Kidney capillary endothelial cell (primary cell): Measurements from ENCODE around the gene HERC3.
A peak's percentile ranks its signal among the peaks of the same experiment; 100 is the strongest.
"Not testable (repeated sequence)": the region's sequence is repeated elsewhere in the genome, so short reads cannot be mapped to it uniquely, and the experiment has no call there.

Experiments
- DNase-seq: peaks from one replicate; pipeline ENCODE4 v3.0.0-alpha.2; 2018; ENCODE audit warnings: low spot score

Gene HERC3

DNA sequence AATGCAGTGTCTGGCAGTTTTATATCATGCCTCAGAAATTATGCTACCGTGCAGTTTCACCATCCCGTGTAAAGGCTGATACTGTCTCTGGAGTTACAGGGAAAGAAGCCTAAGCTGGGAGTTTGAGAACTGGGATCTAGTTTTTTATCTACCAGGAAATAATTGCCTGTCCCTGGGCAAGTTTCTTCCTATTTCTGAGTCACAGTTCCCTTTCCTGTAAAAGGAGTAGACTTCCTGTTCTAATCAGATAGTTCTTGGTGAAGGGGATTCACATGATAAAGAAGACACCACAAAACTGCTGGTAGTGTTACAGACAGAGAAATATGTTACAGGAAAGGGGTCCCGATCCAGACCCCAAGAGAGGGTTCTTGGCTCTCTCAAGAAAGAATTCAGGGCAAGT is 17.1 kb downstream of the HERC3 start:
- DNase-seq: peak; percentile 69

DNA sequence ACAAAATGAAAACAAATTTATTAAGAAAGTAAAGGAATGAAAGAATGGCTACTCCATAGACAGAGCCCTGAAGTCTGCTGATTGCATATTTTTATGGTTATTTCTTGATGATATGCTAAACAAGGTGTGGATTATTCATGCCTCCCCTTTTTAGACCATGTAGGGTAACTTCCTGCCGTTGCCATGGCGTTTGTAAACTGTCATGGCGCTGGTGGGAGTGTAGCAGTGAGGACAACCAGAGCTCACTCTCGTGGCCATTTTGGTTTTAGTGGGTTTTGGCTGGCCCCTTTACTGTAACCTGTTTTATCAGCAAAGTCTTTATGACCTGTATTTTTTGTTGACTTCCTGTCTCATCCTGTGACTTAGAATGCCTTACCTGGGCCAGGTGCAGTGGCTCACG is 17.5 kb downstream of the HERC3 start:
- DNase-seq: not testable (repeated sequence)

DNA sequence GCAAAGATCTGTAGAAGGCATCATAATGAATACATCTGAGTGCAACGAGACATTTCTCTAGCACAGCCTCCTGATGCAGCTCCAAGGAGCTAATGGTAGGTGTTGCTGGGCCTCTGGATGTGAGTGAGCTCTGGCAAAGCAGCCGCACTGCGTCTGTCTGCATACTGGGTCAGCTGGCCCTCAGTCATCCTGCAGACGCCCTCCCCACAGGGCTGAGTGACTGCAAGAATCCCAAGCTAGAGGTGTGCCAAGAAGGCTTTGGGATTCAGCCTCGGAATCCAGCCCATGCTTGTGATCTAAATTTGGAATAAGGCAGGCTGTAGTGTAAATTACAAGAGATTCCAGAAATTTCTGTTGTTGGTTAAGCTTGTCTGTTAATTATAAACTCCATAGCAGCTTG is 18.5 kb downstream of the HERC3 start:
- no peak for DNase-seq

DNA sequence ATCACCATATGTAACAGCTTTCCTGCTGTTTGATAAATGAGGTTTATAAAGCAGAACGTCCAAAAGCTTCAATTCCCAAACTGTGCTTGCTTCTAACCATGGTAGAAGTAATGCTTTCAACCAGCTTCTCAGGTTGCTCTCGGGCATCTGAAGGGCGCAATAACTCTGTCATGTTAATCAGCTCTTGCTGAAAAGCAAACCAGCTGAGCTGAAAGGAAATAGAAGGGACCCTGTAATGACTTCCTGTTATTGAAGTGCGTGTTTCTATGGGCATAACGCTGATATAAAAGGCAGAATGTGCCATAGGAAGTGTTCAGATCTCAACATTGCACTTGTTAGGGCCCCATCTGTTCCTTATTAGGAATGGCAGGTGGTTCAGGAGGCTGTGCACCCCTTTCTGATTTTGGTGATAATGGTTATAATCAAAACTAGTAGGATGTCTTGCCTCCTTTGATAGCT is 21.2 kb downstream of the HERC3 start:
- DNase-seq: peak; percentile 33

DNA sequence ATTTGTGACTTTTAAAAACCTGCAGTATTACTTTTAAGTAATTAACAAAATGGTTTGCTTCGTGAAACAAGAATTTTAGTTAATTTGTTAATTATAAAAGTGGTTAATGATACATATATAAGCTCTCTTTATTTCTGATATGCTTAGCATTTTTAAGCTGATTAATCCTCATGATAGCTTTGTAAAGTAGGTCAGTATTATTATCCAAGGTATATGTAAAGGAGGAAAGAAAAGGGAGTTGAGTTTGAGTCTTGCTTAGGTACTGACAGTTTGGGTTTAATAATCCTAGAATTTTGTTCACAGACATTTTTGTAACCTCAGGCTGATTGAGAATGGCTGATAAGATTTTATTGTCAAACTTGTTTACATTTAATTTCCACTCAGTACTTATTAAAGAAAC is 21.8 kb downstream of the HERC3 start:
- DNase-seq: no peak

DNA sequence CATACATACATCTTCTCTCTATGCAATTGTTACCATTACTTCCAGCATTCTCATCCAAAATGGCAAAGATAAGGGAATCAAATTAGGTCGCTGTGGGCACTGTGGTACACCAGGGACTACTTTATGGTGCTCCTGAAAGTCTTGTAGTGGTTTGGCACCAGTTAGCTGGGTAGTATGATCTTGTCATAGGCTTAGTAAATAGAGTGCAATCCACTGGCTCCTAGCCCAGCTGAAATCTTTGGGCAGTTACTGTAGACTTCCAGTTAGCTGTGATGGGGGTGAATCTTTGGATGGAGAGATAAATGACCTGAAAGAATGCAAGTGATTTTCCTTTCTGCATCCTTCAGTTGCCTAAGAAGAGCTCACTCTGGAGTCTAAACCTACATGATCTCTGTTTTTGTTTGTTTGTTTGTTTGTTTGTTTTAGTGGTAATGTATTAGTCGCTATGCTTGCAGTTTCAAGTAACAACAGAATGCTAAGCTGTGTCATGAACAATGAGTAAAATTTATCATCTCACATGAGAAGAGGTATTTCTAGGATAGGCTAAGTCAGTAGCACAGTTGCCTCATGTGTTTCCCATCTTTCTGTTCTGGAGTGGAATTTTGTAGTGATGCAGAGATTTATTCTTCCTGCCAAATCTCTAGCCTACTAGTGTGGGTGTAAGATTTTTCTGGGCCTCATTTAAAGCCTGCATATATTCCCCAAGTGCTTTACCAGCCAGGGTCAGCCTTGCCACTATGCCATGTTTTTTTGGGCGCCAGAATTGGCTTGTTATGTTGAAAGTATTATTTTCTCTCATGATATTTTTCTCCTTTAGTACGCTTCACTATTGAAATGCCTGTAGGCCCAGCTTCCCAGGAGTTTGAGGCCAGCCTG is 24.2 kb downstream of the HERC3 start:
- no peak for DNase-seq

DNA sequence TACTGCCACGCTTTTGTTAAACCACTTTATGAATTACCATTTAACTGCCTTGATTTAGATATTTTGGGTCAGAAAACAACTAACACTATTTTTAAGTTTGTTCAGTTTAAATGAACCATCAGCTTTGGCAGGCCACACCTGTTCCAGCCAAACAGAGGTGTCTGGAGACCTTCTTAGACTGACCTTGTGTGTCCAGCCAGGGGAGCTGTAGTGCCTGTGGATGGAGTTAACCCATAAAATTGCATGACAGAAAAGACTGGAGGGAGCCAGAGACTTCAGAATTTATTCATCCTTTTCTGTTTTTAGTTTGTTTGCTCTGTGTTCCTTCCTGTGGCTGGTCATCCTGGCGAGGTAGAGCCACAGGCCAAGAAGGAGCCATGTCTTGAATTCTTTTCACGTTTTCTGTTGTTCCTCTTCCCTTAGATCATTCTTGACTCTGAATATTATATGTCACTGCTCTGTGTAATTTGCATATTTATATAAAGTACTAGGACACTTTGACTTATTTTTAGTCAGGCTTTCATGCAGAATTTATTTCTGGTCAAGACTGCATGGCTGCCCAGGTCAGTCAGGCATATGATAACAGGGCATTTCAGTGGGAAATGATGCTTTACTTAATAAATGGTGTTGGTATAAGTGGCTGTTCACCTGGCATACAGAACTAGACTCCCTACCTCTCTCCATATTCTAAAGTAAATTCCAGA is 26.7 kb downstream of the HERC3 start:
- no peak for DNase-seq

DNA sequence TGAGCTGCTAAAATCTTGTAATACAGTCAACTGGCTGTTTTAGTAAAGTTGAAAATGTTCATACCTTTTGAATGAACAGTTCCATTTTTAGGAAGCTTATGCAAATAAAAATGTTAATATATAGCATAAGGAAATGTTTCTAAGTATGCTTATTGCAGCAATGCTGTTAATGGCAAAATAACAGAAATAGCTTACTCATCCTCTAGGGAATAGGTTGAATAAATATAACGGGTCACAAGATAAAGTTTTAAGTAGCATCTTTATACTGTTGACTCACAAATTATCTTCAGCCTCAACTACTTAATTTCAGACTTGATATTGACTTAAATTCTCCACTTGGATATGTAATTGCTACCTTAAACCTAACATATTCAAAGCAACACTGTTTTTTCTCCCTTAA is 27.7 kb downstream of the HERC3 start:
- no peak for DNase-seq

DNA sequence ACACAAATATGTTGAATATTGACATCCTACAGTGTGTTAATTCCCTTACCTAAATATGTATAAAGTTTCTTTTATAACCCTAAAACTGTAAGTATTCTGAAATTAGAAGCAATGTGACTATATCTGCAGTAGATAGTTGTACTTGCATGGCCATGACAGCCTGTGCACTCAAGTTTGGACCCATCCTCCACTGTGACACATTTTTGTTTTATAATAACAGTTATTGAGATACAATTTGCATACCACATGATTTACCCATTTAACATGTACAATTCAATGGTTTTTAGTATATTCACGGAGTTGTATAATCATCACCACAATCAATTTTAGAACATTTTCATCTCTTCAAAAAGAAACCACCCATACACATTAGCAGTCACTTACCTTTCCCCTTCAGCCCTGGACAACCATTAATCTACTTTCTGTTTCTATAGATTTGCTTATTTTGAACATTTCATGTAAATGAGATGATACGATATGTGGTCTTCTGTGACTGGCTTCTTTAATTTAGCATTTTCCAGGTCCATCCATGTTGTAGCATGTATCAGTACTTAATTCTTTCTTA is 29.6 kb downstream of the HERC3 start:
- DNase-seq: no peak

DNA sequence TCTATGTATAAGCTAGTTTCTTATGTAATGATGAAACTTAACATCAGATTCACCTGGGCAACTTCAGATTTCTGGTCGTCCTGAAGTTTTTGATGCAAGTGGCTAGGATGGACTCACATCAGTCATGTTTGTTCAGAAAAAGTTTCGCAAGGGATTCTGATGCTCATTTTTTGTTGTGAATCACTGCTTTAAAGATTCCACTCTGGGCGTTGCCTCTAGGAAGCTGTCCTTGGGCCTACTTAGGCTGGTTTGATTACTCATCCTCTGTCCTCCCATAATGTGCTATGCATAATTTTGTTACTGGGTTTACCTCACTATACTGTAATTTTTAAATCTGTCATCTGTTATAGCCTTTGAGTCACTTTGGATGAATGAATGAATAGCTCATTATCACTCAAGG is 30.8 kb downstream of the HERC3 start:
- no peak for DNase-seq

DNA sequence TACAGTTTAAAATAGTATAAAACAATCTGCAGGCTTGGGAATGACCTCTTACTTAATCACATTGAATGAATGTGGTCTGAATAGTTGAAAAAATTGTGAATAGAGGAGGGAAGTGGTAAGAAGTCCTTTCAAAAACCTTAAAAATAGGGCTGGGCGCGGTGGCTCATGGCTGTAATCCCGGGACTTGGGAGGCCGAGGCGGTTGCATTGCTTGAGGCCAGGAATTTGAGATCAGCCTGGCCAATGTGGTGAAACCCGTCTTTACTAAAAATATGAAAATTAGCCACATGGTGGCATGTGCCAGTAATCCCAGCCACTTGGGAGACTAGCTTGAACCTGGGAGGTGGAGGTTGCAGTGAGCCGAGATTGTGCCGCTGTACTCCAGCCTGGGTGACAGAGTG is 36.5 kb downstream of the HERC3 start:
- no peak for DNase-seq

DNA sequence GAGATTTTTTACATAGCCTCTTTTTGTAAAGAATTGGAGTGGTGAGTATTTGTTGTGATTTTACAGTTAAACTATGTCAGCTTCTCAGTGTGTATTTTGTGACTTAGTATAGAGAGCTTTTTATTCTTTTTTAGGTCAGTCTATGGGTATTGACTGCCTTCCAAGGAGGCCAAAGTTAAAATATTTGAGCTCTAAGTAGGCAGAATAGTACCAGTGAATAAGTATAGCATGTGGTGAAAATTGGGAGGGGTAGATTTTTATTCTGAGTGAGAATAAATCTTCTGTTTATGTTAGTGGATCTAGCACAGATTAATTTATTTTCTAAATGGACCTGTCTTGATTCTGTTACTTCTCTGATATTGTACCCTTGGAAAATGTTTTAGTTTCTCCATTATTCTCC is 37.5 kb downstream of the HERC3 start:
- DNase-seq: no peak

DNA sequence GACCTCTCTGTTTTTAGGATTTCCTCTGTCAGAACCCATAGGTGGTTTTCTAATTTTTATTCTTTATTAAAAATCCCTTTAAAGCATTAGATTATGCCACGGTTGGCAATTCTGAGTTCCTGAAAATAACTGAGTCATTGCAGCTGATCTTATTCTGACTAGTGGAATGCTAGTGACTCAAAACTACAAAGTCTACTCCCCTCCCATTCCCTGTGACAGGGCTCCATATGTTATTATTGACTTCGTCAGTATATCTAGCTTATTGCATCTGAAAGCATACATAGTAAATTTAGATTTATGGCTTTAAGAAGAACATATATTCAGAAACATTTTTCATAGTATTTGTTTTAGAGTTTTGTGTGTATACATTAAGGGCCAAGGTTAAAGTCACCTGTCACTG is 38.5 kb downstream of the HERC3 start:
- DNase-seq: peak; percentile 39

DNA sequence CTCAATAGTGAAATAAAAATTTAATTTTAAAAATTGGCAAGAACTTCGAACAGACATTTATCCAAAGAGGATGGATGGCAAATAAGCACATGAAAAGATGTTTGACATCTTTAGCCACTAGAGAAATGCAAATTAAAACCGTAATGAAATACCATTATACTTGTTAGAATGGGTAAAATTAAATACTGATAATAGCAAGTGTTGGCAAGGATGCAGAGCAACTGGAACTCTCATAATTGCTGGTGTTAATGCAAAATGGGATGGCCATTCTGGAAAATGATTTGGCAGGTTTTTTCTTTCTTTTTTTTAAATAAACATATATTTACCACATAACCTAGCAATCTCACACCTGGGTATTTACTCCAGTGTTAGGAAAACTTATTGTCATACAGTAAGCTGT is 51.7 kb downstream of the HERC3 start:
- DNase-seq: no peak

DNA sequence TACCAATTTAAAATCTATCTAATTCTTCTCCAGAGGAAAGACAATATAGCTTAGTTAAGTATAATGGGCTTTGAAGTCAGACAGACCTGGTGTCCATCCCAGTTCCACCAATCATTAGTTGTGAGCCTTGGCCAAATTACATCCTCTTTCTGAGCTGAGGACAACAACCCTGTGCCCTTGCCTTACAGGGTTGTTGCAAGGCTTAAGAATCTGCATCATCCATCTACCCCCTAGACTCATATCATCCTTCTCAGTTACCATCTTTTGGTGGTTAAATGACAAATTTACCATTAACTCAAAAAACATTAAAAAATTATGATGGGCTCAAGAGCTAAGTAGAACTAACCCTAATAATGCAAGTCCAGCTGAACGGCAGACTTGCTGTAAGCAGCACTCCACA is 53.7 kb downstream of the HERC3 start:
- DNase-seq: no peak

DNA sequence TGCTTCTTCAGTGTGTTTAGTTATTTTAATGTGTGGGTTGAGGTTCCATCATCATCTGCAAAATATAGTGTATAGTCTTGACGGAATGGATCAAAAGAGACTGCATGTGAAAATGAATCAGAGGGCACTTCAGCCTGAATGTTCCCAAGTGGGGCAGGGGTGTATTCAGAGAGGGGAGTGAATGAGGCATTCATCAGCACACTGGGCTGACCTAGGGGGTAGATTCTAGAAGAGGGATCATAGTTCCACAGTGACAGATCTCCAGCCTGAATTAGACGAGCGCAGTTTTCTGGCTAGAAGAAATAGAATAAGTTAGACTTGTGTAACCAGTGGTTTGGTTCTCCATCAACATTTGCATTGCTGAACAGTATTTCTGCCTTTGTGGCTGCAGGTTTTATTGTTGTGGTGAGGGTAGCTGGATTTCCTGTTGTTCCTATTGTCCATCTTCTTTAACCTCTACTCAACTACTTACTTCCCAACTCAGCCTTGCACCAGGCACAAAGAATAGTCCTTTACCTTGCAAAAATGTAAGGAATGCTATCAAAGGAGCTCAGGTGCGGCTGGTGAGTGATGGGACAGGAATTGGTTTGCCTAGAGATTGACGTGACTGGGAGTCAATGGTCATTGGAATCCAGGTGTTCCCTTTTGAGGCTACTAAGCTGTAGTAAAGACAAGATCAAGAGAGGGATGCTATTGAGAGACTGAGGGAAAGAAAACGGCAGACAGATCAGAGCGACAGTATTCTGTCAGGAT is 54.4 kb downstream of the HERC3 start:
- DNase-seq: no peak

DNA sequence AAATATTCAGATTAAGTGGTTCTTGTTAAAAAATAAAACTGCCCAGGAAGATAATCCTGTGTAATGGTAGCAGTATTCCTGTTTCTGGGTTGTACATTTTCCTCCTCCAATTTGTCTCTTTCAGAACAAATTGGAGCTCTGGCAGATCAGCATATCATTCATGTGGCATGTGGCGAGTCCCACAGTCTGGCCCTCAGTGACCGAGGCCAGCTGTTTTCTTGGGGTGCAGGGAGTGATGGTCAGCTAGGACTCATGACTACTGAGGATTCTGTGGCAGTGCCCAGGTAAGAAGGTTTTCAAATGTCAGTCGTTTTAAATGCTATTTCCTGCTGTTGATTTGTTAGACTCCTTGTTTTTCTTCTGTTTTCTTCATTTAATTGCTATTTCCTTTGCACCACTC is 57.4 kb downstream of the HERC3 start:
- no peak for DNase-seq

DNA sequence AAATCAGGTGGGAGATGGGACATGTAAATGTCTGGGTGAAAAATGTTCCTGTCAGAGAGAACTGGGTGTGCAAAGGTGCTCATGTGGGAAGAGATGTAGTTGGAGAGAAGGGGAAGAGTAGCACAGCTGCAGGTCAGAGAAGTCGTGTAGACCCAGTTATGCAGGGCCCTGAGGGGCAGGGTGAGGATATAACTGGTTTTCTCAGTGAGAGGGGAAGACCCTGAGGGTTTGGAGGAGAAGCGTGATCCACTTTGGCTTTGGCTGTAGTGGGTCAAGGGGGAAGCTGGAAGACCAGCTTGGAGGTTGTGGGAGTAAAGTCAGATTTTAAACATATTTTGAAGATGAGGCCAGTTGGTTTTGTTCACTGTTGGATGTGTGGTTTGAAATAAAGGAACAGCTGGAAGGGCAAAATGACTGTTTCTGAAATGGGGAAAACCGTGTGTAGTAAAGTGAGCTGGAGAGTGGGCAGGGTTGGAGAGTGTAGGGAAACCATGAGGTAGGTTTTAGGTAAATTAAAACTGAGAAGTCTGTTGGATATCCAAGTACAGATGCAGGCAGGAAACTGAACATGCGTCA is 61.2 kb downstream of the HERC3 start:
- no peak for DNase-seq

DNA sequence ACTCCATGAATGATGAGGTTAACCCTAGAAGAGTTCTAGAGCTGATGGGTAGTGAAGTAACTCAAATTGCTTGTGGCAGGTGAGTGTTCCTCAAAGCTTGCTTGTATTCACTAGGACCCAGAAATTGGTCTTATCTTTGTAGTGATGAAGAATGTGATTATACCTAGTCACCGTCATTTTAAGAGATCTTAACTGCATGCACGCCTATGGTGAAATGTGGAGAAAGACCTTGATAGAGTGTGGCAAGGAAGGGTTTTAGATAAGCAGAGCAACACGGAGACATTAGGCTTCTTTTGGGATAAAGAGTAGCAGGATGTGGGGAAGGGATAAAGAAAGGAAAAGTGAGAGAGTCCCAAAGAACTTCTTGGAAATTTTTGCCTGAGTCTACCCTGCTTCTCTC is 62.9 kb downstream of the HERC3 start:
- no peak for DNase-seq

DNA sequence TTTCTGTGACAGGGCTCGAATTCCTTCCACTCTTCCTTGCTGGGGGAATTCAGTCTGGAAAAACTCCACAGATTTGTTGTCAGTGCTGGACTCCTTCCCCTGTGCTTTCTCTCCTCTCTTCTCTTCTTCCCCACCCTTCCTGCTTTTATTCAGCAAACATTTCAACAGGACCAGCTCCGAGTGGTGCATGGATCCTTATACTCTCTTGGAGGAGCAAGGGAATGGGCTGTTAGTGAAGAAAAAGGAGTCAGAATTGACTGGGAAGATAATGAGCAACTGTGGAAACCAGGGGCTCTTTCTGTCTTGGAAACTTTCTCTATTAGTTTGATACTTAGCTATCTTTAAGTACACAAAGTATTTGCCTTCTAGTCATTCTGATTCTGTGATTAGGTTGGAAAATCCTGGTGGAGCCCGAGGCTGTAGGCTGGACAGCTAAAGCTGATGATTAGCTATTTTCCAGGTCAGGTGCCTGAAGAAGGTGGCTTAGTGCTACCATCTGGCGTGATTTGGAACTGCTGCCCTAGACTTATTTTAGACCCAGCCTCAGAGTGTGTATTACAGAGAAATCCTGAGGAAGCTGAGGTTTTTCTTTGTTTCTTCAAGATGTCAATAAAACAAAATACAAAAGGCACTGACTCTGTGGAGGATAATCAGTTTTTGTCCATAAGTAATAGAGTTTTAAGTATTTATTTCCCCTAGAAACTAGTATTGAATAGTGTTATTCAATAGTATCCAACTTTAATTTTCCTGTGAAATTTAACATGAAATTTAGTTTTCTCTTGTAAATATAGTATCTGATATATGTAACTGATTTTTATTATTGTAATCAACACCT is 67.0 kb downstream of the HERC3 start:
- peak; percentile 63 for DNase-seq

DNA sequence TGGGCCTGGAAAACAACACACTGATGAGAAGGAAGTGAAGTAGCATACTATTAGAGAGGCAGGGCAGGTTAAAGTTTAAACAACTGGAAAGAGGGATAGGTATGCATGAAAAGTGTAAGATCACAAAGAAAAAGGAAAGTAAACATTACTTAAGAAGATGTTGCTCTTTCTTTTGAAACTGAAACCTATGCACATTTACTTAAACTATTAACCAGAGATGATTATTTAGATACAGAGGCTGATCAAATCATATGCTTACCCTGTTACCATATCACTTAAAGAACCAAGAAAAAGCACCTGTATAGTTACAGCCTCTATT is 67.6 kb downstream of the HERC3 start:
- no peak for DNase-seq
